Bladder microvascular endothelial cell (primary cell): ENCODE results near the gene UNC45A. TPM values are rescaled to one million over a fixed set of nuclear protein-coding genes. Genes with fewer than 3 reads are reported as not detected.

Source experiments
- total RNA-seq: library from RNA; depleted of rRNA; stranded (reverse); fragments of >200 nt; gene quantifications from 2 replicates; pipeline ENCODE4 v1.2.3, GENCODE V29; 2014

Gene UNC45A
- total RNA-seq: 92.6 and 122 TPM in 2 replicates

GRCh38 chr15:90934949-90935751, at the start of gene UNC45A:
TSS of gene UNC45A (plus strand) at chr15:90935285. CDS start at chr15:90935325, 40 bp downstream.

GRCh38 chr15:90902840-90903732, 32.0 kb upstream of the UNC45A start, which contains the start of gene MAN2A2:
TSS of gene MAN2A2 (plus strand) at chr15:90903302. CDS start at chr15:90904208, 906 bp downstream.

GRCh38 chr15:90931828-90932659, 3.0 kb upstream of the UNC45A start, which contains the start of gene HDDC3:
TSS of gene HDDC3 (minus strand) at chr15:90932549. CDS start at chr15:90932540, 9 bp downstream.

GRCh38 chr15:90954712-90955623, 19.9 kb downstream of the UNC45A start, which contains the start of gene RCCD1:
TSS of gene RCCD1 (plus strand) at chr15:90954884. CDS start at chr15:90956735, 1,851 bp downstream.

GRCh38 chr15:90994417-90995311, 59.6 kb downstream of the UNC45A start, which contains the start of gene PRC1:
TSS of gene PRC1 (minus strand) at chr15:90994535. CDS start at chr15:90994417, 118 bp downstream.

Other genes starting within 250 kb of the UNC45A start
- gene BLM, start 217.9 kb upstream of the UNC45A start, total RNA-seq: 6.6 and 6.8 TPM in 2 replicates
- 41.4 and 117 TPM in 2 replicates for gene FURIN, start 66.7 kb upstream of the UNC45A start, total RNA-seq
- 57.5 and 97.1 TPM in 2 replicates for gene FES, start 50.8 kb upstream of the UNC45A start, total RNA-seq
- gene MAN2A2, start 32.0 kb upstream of the UNC45A start, total RNA-seq: 14.7 and 50.2 TPM in 2 replicates
- gene HDDC3, start 2.7 kb upstream of the UNC45A start, total RNA-seq: 13.3 and 14.0 TPM in 2 replicates
- gene RCCD1, start 19.6 kb downstream of the UNC45A start, total RNA-seq: 7.3 and 8.6 TPM in 2 replicates
- 119 and 178 TPM in 2 replicates for gene PRC1, start 59.2 kb downstream of the UNC45A start, total RNA-seq
- gene VPS33B, start 87.3 kb downstream of the UNC45A start, total RNA-seq: 7.8 and 12.9 TPM in 2 replicates
- 0.65 and 0.69 TPM in 2 replicates for gene SV2B, start 165.0 kb downstream of the UNC45A start, total RNA-seq